ENCODE results near the gene TEX10.

- no peak for TF ChIP-seq CTCF (IDR thresholded peaks at IDR 0.05)
- no peak for TF ChIP-seq POLR2A (IDR thresholded peaks at IDR 0.05)
- TF ChIP-seq EP300 (IDR thresholded peaks at IDR 0.05): no peak
Observed at GRCh38 chr9:100298378-100298777, 54.4 kb downstream of the TEX10 start.

Measured in ovary (tissue), 3 donors.